HG03066 (cell line): ENCODE data around the gene DGKH.

Source experiments
- ATAC-seq: cut with Tn5 transposase; IDR thresholded peaks from one replicate; pipeline ENCODE4 v1.9.1; 2021; ENCODE audit warnings: low read depth; ENCODE audit not compliant: unreplicated experiment

The DGKH gene

GRCh38 chr13:42048342-42048683 is at the start of gene DGKH:
Gene DGKH, plus strand, starts transcription at chr13:42048648. Its CDS starts 126 bp downstream, at chr13:42048774.
- ATAC-seq: peak; percentile 23

GRCh38 chr13:42000846-42001245 is 47.6 kb upstream of the DGKH start:
- no peak for ATAC-seq

GRCh38 chr13:42001580-42001979 is 46.9 kb upstream of the DGKH start:
- ATAC-seq: no peak

GRCh38 chr13:42002066-42002465 is 46.4 kb upstream of the DGKH start:
- no peak for ATAC-seq

GRCh38 chr13:42007844-42008243 is 40.6 kb upstream of the DGKH start:
- no peak for ATAC-seq

- ATAC-seq: no peak
Observed at GRCh38 chr13:42009057-42009456, 39.4 kb upstream of the DGKH start.

- ATAC-seq: no peak
Observed at GRCh38 chr13:42011601-42012350, 36.7 kb upstream of the DGKH start.

- ATAC-seq: no peak
Observed at GRCh38 chr13:42014119-42014518, 34.3 kb upstream of the DGKH start.

GRCh38 chr13:42017264-42017663 is 31.2 kb upstream of the DGKH start:
- ATAC-seq: no peak

- ATAC-seq: no peak
Observed at GRCh38 chr13:42021851-42022250, 26.6 kb upstream of the DGKH start.

- no peak for ATAC-seq
Observed at GRCh38 chr13:42022336-42022735, 26.1 kb upstream of the DGKH start.

- ATAC-seq: no peak
Observed at GRCh38 chr13:42022796-42023493, 25.5 kb upstream of the DGKH start.

GRCh38 chr13:42027286-42027685 is 21.2 kb upstream of the DGKH start:
- ATAC-seq: no peak

GRCh38 chr13:42028113-42028799 is 20.2 kb upstream of the DGKH start:
- ATAC-seq: no peak

- ATAC-seq: no peak
Observed at GRCh38 chr13:42035905-42036521, 12.4 kb upstream of the DGKH start.

GRCh38 chr13:42036711-42037110 is 11.7 kb upstream of the DGKH start:
- no peak for ATAC-seq

GRCh38 chr13:42038661-42039456 is 9.6 kb upstream of the DGKH start:
- no peak for ATAC-seq

GRCh38 chr13:42039457-42039945 is 8.9 kb upstream of the DGKH start:
- ATAC-seq: no peak

GRCh38 chr13:42039946-42040729 is 8.3 kb upstream of the DGKH start:
- peak; percentile 52 for ATAC-seq

GRCh38 chr13:42040730-42041010 is 7.8 kb upstream of the DGKH start:
- no peak for ATAC-seq
